BLaER1 (cell line): ENCODE data around the gene TTLL12.
A peak's percentile ranks its signal among the peaks of the same experiment; 100 is the strongest.

Experiments used
- H3K27ac ChIP-seq: shearing (Covaris generic); formaldehyde crosslinking; 2 replicates; pipeline ENCODE4 v1.8.1; 2022
- H3K27me3 ChIP-seq: shearing (Covaris generic); formaldehyde crosslinking; 2 replicates; pipeline ENCODE4 v1.8.1; 2022
- H3K36me3 ChIP-seq: shearing (Covaris generic); formaldehyde crosslinking; 2 replicates; pipeline ENCODE4 v1.8.1; 2022
- H3K4me1 ChIP-seq: shearing (Covaris generic); formaldehyde crosslinking; 2 replicates; pipeline ENCODE4 v1.8.1; 2022
- H3K4me2 ChIP-seq: shearing (Covaris generic); formaldehyde crosslinking; 2 replicates; pipeline ENCODE4 v1.8.1; 2022
- H3K4me3 ChIP-seq: shearing (Covaris generic); formaldehyde crosslinking; 2 replicates; pipeline ENCODE4 v1.8.1; 2022
- H3K9ac ChIP-seq: shearing (Covaris generic); formaldehyde crosslinking; 2 replicates; pipeline ENCODE4 v1.8.1; 2022
- H3K9me3 ChIP-seq: shearing (Covaris generic); formaldehyde crosslinking; 2 replicates; pipeline ENCODE4 v1.8.1; 2022
- H4K20me1 ChIP-seq: shearing (Covaris generic); formaldehyde crosslinking; 2 replicates; pipeline ENCODE4 v1.8.1; 2022
- Cebpa-rat ChIP-seq: shearing (Covaris generic); IDR thresholded peaks from 2 replicates; pipeline ENCODE4 v1.8.1; 2022

The TTLL12 gene

GRCh38 chr22:43186272-43187170 lies at the start of gene TTLL12:
Gene TTLL12 (minus strand): TSS chr22:43187134. CDS start chr22:43187069, 65 bp downstream.
- Histone ChIP-seq H3K27ac (peak within 1 kb of the TSS; percentile 94), H3K9me3 (peaks cover 11% of the 10 kb centered on the region), H3K9ac (peak within 1 kb of the TSS; percentile 94), H3K4me2 (peak within 1 kb of the TSS; percentile 98), H3K36me3 (peaks cover 31% of the 10 kb centered on the region), H3K4me1 (peaks cover 32% of the 10 kb centered on the region), H3K4me3 (peak within 1 kb of the TSS; percentile 88), H3K27me3 (no peaks in the 10 kb centered on the region), H4K20me1 (peaks cover 45% of the 10 kb centered on the region)
- TF ChIP-seq Cebpa-rat, result no peak

- H3K4me3 ChIP-seq, result no peak overlapping the region
- no peak for TF ChIP-seq Cebpa-rat
- H3K9ac ChIP-seq, result 0 out of 2 replicates have a peak overlapping the region, but pooled peaks have one; percentile 38
- no peaks in the 10 kb centered on the region for H3K27me3 ChIP-seq
- H3K4me2 ChIP-seq, result peak overlapping the region; percentile 83
- peaks cover 60% of the 10 kb centered on the region for H3K4me1 ChIP-seq
- peak overlapping the region; percentile 41; the same call in 1 of the 2 replicates for H3K27ac ChIP-seq
- no peaks in the 10 kb centered on the region for H3K36me3 ChIP-seq
- H4K20me1 ChIP-seq, result no peaks in the 10 kb centered on the region
- H3K9me3 ChIP-seq, result no peaks in the 10 kb centered on the region
Observed at GRCh38 chr22:43235445-43236409, 48.8 kb upstream of the TTLL12 start.

- Histone ChIP-seq H3K9me3 (no peaks in the 10 kb centered on the region), H3K4me3 (no peak overlapping the region), H3K9ac (no peak overlapping the region), H4K20me1 (no peaks in the 10 kb centered on the region), H3K36me3 (no peaks in the 10 kb centered on the region), H3K27me3 (no peaks in the 10 kb centered on the region), H3K4me1 (peaks cover 63% of the 10 kb centered on the region), H3K27ac (no peak overlapping the region), H3K4me2 (no peak overlapping the region)
- no peak for TF ChIP-seq Cebpa-rat
Observed at GRCh38 chr22:43234264-43234988, 47.5 kb upstream of the TTLL12 start.

GRCh38 chr22:43233529-43233928 lies 46.6 kb upstream of the TTLL12 start:
- Histone ChIP-seq H4K20me1 (no peaks in the 10 kb centered on the region), H3K27me3 (no peaks in the 10 kb centered on the region), H3K4me1 (peaks cover 63% of the 10 kb centered on the region), H3K4me2 (no peak overlapping the region), H3K27ac (no peak overlapping the region), H3K4me3 (no peak overlapping the region), H3K9me3 (no peaks in the 10 kb centered on the region), H3K9ac (no peak overlapping the region), H3K36me3 (no peaks in the 10 kb centered on the region)
- no peak for TF ChIP-seq Cebpa-rat

GRCh38 chr22:43232445-43232844 lies 45.5 kb upstream of the TTLL12 start:
- Histone ChIP-seq H3K4me3 (no peak overlapping the region), H3K36me3 (no peaks in the 10 kb centered on the region), H3K9ac (no peak overlapping the region), H3K4me1 (peaks cover 63% of the 10 kb centered on the region), H3K4me2 (no peak overlapping the region), H3K27ac (no peak overlapping the region), H3K9me3 (no peaks in the 10 kb centered on the region), H4K20me1 (no peaks in the 10 kb centered on the region), H3K27me3 (no peaks in the 10 kb centered on the region)
- TF ChIP-seq Cebpa-rat, result no peak

- no peak overlapping the region for H3K9ac ChIP-seq
- H3K36me3 ChIP-seq, result no peaks in the 10 kb centered on the region
- H3K27ac ChIP-seq, result no peak overlapping the region; the same call in 1 of the 2 replicates
- TF ChIP-seq Cebpa-rat, result no peak
- no peaks in the 10 kb centered on the region for H4K20me1 ChIP-seq
- peak overlapping the region; percentile 76 for H3K4me2 ChIP-seq
- no peaks in the 10 kb centered on the region for H3K9me3 ChIP-seq
- peaks cover 63% of the 10 kb centered on the region for H3K4me1 ChIP-seq
- H3K27me3 ChIP-seq, result no peaks in the 10 kb centered on the region
- no peak overlapping the region for H3K4me3 ChIP-seq
Observed at GRCh38 chr22:43231724-43232034, 44.7 kb upstream of the TTLL12 start.

- TF ChIP-seq Cebpa-rat, result no peak
- peak overlapping the region; percentile 76 for H3K4me2 ChIP-seq
- peaks cover 63% of the 10 kb centered on the region for H3K4me1 ChIP-seq
- no peak overlapping the region for H3K4me3 ChIP-seq
- H3K27ac ChIP-seq, result peak overlapping the region; percentile 7; the same call in 1 of the 2 replicates
- H3K9ac ChIP-seq, result no peak overlapping the region
- no peaks in the 10 kb centered on the region for H4K20me1 ChIP-seq
- H3K36me3 ChIP-seq, result no peaks in the 10 kb centered on the region
- H3K27me3 ChIP-seq, result no peaks in the 10 kb centered on the region
- no peaks in the 10 kb centered on the region for H3K9me3 ChIP-seq
Observed at GRCh38 chr22:43230971-43231723, 44.2 kb upstream of the TTLL12 start.

GRCh38 chr22:43230571-43230970 lies 43.6 kb upstream of the TTLL12 start:
- Histone ChIP-seq H3K27me3 (no peaks in the 10 kb centered on the region), H3K27ac (0 out of 2 replicates have a peak overlapping the region, but pooled peaks have one; percentile 7), H4K20me1 (no peaks in the 10 kb centered on the region), H3K4me2 (peak overlapping the region; percentile 76), H3K36me3 (no peaks in the 10 kb centered on the region), H3K4me3 (no peak overlapping the region), H3K9me3 (no peaks in the 10 kb centered on the region), H3K4me1 (peaks cover 59% of the 10 kb centered on the region), H3K9ac (no peak overlapping the region)
- TF ChIP-seq Cebpa-rat, result no peak
